Gastroesophageal sphincter (tissue), 4 donors: Measurements from ENCODE around the gene FHOD3. TPM values are rescaled to one million over a fixed set of nuclear protein-coding genes. Genes with fewer than 3 reads are reported as not detected.

Source experiments
- ATAC-seq: fragments of 150-250 bp; one replicate; pipeline ENCODE4 v1.9.1; 2016; ENCODE audit warnings: mild to moderate bottlenecking, moderate library complexity
- H3K27ac ChIP-seq, 4 donors: fragments of 200-600 bp; sonication (generic) in 3 of 4; 1 replicate in 3 of 4; 2 replicates in 1 of 4; pipeline ENCODE4 v1.5.1; 2016 to 2019
- H3K27me3 ChIP-seq: fragments of 200-600 bp; sonication (generic); one replicate; pipeline ENCODE4 v1.5.1; 2019
- H3K36me3 ChIP-seq, 2 donors: fragments of 200-600 bp; sonication (generic); one replicate each; pipeline ENCODE4 v1.5.1; 2019; ENCODE audit warnings: control low read depth in 1 of 2
- H3K4me1 ChIP-seq, 3 donors: fragments of 200-600 bp; sonication (generic); 1 replicate in 2 of 3; 2 replicates in 1 of 3; pipeline ENCODE4 v1.5.1; 2016 to 2019; ENCODE audit warnings: control low read depth in 2 of 3
- H3K4me3 ChIP-seq, 2 donors: fragments of 200-600 bp; sonication (generic); one replicate each; pipeline ENCODE4 v1.5.1; 2019; ENCODE audit warnings: mild to moderate bottlenecking in 1 of 2, moderate library complexity in 1 of 2
- H3K9me3 ChIP-seq, 3 donors: fragments of 200-600 bp; sonication (generic); one replicate each; pipeline ENCODE4 v1.5.1; 2017 to 2019; ENCODE audit warnings: control low read depth in 2 of 3
- CTCF ChIP-seq, 4 experiments: fragments of 200-600 bp in 2 of 4; fragments of 450-650 bp in 2 of 4; sonication (generic) in 1 of 4; IDR thresholded peaks; one replicate each; pipeline ENCODE4 v1.5.1; 2017 to 2019; ENCODE audit warnings: antibody characterized with exemption in 4 of 4, mild to moderate bottlenecking in 2 of 4, moderate library complexity in 2 of 4
- EP300 ChIP-seq: sonication (generic); formaldehyde crosslinking; IDR thresholded peaks from one replicate; pipeline ENCODE4 v1.6.1; 2017; ENCODE audit warnings: antibody characterized with exemption, mild to moderate bottlenecking
- POLR2A ChIP-seq, 2 donors: fragments of 450-650 bp; IDR thresholded peaks; one replicate each; pipeline ENCODE4 v1.6.1; 2017; ENCODE audit warnings: antibody characterized with exemption in 2 of 2, mild to moderate bottlenecking in 2 of 2, moderate library complexity in 1 of 2
- POLR2AphosphoS5 ChIP-seq: sonication (generic); formaldehyde crosslinking; IDR thresholded peaks from one replicate; pipeline ENCODE4 v1.6.1; 2017; ENCODE audit warnings: antibody characterized with exemption
- WGBS, 2 donors: methylation state at CpG; one replicate each; pipeline ENCODE4 v1.1.5; 2018; ENCODE audit warnings: low coverage in 1 of 2; 5-methylcytosine and 5-hydroxymethylcytosine counted together
- total RNA-seq, 4 donors: library from RNA; depleted of rRNA; stranded (reverse); fragments of >200 nt; gene quantifications; one replicate each; pipeline ENCODE4 v1.1.0, GENCODE V29; 2016

The FHOD3 gene
- total RNA-seq, 4 donors from 2014 or later: 18.4 to 36.7 (median 30.4) TPM

GRCh38 chr18:36381075-36381474 is 83.6 kb downstream of the FHOD3 start:
- no peak for ATAC-seq
- Histone ChIP-seq H3K27me3 (no peaks in the 10 kb centered on the region), H3K4me3 (no peak overlapping the region), H3K9me3 (no peaks in the 10 kb centered on the region), H3K4me1 (peaks cover 0 to 9% (median 0%) of the 10 kb centered on the region in 3 donors), H3K36me3 (no peaks in the 10 kb centered on the region), H3K27ac (no peak overlapping the region)
- WGBS, 2 donors: 40 to 58% methylated on average over 1 to 4 of the region's 4 CpGs
- TF ChIP-seq POLR2A (IDR thresholded peaks at IDR 0.05): no peak
- no peak for TF ChIP-seq POLR2AphosphoS5
- TF ChIP-seq EP300: no peak
- no peak for TF ChIP-seq CTCF (IDR thresholded peaks at IDR 0.05)

- Histone ChIP-seq H3K27me3 (no peaks in the 10 kb centered on the region), H3K27ac (no peak overlapping the region), H3K4me1 (peaks cover 0 to 9% (median 0%) of the 10 kb centered on the region in 3 donors), H3K9me3 (no peaks in the 10 kb centered on the region), H3K36me3 (no peaks in the 10 kb centered on the region), H3K4me3 (no peak overlapping the region)
- TF ChIP-seq POLR2A (IDR thresholded peaks at IDR 0.05) (no peak), EP300 (no peak), POLR2AphosphoS5 (no peak), CTCF (IDR thresholded peaks at IDR 0.05) (no peak)
- 60% methylated on average over 2 of the region's 5 CpGs; no CpG with 5 or more reads in 1 of the 2 donors for WGBS, 2 donors
- ATAC-seq: no peak
Observed at GRCh38 chr18:36382854-36383253, 85.3 kb downstream of the FHOD3 start.

- peaks cover 0 to under 1% (median 0%) of the 10 kb centered on the region in 3 donors for H3K4me1 ChIP-seq
- 91 to 98% methylated on average over 7 to 9 of the region's 10 CpGs for WGBS, 2 donors
- TF ChIP-seq EP300: no peak
- no peak for TF ChIP-seq POLR2AphosphoS5
- no peak for TF ChIP-seq POLR2A (IDR thresholded peaks at IDR 0.05)
- no peak for TF ChIP-seq CTCF (IDR thresholded peaks at IDR 0.05)
- no peak overlapping the region for H3K27ac ChIP-seq
- H3K36me3 ChIP-seq: no peaks in the 10 kb centered on the region
- ATAC-seq: no peak
- H3K27me3 ChIP-seq: no peaks in the 10 kb centered on the region
- H3K9me3 ChIP-seq: no peaks in the 10 kb centered on the region
- no peak overlapping the region for H3K4me3 ChIP-seq
Observed at GRCh38 chr18:36386150-36386920, 88.8 kb downstream of the FHOD3 start.

- no peaks in the 10 kb centered on the region for H3K9me3 ChIP-seq
- no peak overlapping the region for H3K27ac ChIP-seq
- ATAC-seq: no peak
- H3K4me1 ChIP-seq: no peaks in the 10 kb centered on the region
- TF ChIP-seq POLR2AphosphoS5: no peak
- no peak for TF ChIP-seq POLR2A (IDR thresholded peaks at IDR 0.05)
- no peak for TF ChIP-seq CTCF (IDR thresholded peaks at IDR 0.05)
- TF ChIP-seq EP300: no peak
- WGBS, 2 donors: 51 to 67% methylated on average over 1 to 3 of the region's 3 CpGs
- no peak overlapping the region for H3K4me3 ChIP-seq
- H3K27me3 ChIP-seq: no peaks in the 10 kb centered on the region
- no peaks in the 10 kb centered on the region for H3K36me3 ChIP-seq
Observed at GRCh38 chr18:36387310-36387709, 89.8 kb downstream of the FHOD3 start.

- H3K27me3 ChIP-seq: no peaks in the 10 kb centered on the region
- H3K36me3 ChIP-seq: no peaks in the 10 kb centered on the region
- 93% methylated on average over 2 of the region's 4 CpGs; no CpG with 5 or more reads in 1 of the 2 donors for WGBS, 2 donors
- no peaks in the 10 kb centered on the region for H3K4me1 ChIP-seq
- no peak for ATAC-seq
- H3K4me3 ChIP-seq: no peak overlapping the region
- TF ChIP-seq CTCF (IDR thresholded peaks at IDR 0.05): no peak
- no peak for TF ChIP-seq POLR2AphosphoS5
- TF ChIP-seq POLR2A (IDR thresholded peaks at IDR 0.05): no peak
- TF ChIP-seq EP300: no peak
- H3K9me3 ChIP-seq: no peaks in the 10 kb centered on the region
- H3K27ac ChIP-seq: no peak overlapping the region
Observed at GRCh38 chr18:36388310-36388709, 90.8 kb downstream of the FHOD3 start.
